Keratinocyte (primary cell): ENCODE results near the gene PSMB11.

Experiments used
- EZH2 ChIP-seq: IDR thresholded peaks from one replicate; pipeline ENCODE4 v1.6.1; 2012; ENCODE audit warnings: inconsistent platforms, mild to moderate bottlenecking, low read length, moderate library complexity
- TF ChIP-seq, protein P1 (sequence below), 3 experiments: IDR thresholded peaks in 1 of 3; conservative IDR thresholded peaks in 1 of 3; optimal IDR thresholded peaks in 1 of 3; 2 replicates in 2 of 3; 3 replicates in 1 of 3; pipeline versions ENCODE3 to v1.5.1; 2011; ENCODE audit warnings: low read length in 3 of 3, mild to moderate bottlenecking in 3 of 3, moderate library complexity in 2 of 3, control low read depth in 1 of 3, inconsistent platforms in 1 of 3; ENCODE audit not compliant: insufficient read depth in 2 of 3; ENCODE audit errors: extremely low read depth in 1 of 3

DNA sequence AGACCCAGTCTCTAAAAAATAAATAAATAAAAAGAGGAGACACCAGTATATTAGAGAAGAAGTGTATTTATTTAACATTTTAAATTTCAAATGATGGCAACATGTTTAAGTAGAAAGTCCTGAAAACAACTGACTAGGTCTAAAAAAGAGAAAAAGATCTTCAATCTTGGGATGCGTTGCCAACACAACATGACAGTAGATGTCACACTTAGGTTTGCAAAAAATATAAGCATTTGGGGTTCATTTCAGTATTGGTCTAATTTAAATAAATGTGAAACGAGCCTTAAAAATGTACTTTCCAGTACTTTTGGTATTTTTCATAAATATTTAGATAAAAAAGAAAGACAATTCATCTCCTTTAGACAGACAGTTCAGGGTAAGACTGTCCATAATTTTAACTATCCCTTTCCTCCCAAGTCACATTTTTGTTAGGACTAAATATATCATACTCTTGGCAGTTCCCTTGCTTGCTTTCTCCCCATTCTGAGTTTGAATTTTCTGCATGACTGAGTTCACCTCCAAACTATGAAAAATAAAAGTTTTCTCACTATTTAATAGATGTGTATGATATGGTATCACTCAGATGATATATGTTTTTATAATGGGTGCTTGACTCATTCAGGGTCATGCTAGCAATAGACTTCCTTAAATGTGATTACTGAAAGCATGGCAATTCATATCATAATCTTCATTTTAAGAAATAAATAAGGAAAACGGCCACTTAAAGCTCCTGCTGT is 36.4 kb upstream of the PSMB11 start:
- TF ChIP-seq EZH2, result no peak
- TF ChIP-seq, protein P1, sequence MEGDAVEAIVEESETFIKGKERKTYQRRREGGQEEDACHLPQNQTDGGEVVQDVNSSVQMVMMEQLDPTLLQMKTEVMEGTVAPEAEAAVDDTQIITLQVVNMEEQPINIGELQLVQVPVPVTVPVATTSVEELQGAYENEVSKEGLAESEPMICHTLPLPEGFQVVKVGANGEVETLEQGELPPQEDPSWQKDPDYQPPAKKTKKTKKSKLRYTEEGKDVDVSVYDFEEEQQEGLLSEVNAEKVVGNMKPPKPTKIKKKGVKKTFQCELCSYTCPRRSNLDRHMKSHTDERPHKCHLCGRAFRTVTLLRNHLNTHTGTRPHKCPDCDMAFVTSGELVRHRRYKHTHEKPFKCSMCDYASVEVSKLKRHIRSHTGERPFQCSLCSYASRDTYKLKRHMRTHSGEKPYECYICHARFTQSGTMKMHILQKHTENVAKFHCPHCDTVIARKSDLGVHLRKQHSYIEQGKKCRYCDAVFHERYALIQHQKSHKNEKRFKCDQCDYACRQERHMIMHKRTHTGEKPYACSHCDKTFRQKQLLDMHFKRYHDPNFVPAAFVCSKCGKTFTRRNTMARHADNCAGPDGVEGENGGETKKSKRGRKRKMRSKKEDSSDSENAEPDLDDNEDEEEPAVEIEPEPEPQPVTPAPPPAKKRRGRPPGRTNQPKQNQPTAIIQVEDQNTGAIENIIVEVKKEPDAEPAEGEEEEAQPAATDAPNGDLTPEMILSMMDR (optimal IDR thresholded peaks at IDR 0.05 in 1 of 3, IDR thresholded peaks at IDR 0.05 in 1 of 3, conservative IDR thresholded peaks at IDR 0.05 in 1 of 3; ENCODE audit: extremely low read depth in 1 of 3, insufficient read depth in 2 of 3, low read length in 3 of 3), result no peak
